SK-N-SH (cell line): ENCODE measurements around the gene FAM124A. TPM values are rescaled to one million over a fixed set of nuclear protein-coding genes. Genes with fewer than 3 reads are reported as not detected.

Experiments used
- CTCF ChIA-PET: fragments of 300-600, 350-600 bp; formaldehyde crosslinking; extraction: SDS; loops from one replicate; lab custom pipeline; 2021; lab: Yijun Ruan, JAX
- POLR2A ChIA-PET: fragments of 350-600 bp; sonication (Branson Sonifier 250); formaldehyde crosslinking; extraction: SDS; loops from one replicate; lab custom pipeline; 2020; ENCODE audit warnings: antibody characterized with exemption, inconsistent platforms; lab: Yijun Ruan, JAX
- DNase-seq: peaks from one replicate; pipeline ENCODE4 v3.0.0; 2012
- H2AFZ ChIP-seq: fragments of 200-600 bp; sonication (generic); 2 replicates; pipeline ENCODE4 v1.8.1; 2016; ENCODE audit warnings: antibody characterized with exemption, mild to moderate bottlenecking, low read depth
- H3F3A ChIP-seq: fragments of 200-600 bp; sonication (generic); replicated peaks from 2 replicates; pipeline ENCODE3; 2016; ENCODE audit warnings: antibody characterized with exemption, mild to moderate bottlenecking; ENCODE audit not compliant: insufficient read depth
- H3K27ac ChIP-seq, 2 experiments: fragments of 200-500 bp in 1 of 2; fragments of 200-600 bp in 1 of 2; sonication (Bioruptor generic) in 1 of 2; sonication (generic), shearing (Covaris generic) in 1 of 2; 2 replicates each; pipeline versions ENCODE4 v1.5.1 to v1.6.1; 2014 to 2016; ENCODE audit warnings: low read depth in 2 of 2, inconsistent platforms in 1 of 2, low read length in 1 of 2, mild to moderate bottlenecking in 1 of 2, mixed read lengths in 1 of 2
- H3K27me3 ChIP-seq: fragments of 200-600 bp; sonication (generic), shearing (Covaris generic); 2 replicates; pipeline ENCODE4 v1.6.1; 2016; ENCODE audit warnings: mixed run types; ENCODE audit not compliant: insufficient read depth
- H3K36me3 ChIP-seq, 2 experiments: fragments of 200-500 bp in 1 of 2; fragments of 200-600 bp in 1 of 2; sonication (Bioruptor generic) in 1 of 2; sonication (generic) in 1 of 2; replicated peaks in 1 of 2; 2 replicates each; pipeline versions ENCODE3 to v1.5.1; 2014 to 2016; ENCODE audit warnings: low read length in 1 of 2, mild to moderate bottlenecking in 1 of 2; ENCODE audit not compliant: insufficient read depth in 2 of 2, control insufficient read depth in 1 of 2
- H3K4me1 ChIP-seq, 2 experiments: fragments of 200-500 bp in 1 of 2; fragments of 200-600 bp in 1 of 2; sonication (Bioruptor generic) in 1 of 2; sonication (generic), shearing (Covaris generic) in 1 of 2; 2 replicates each; pipeline versions ENCODE4 v1.5.1 to v1.6.1; 2014 to 2016; ENCODE audit warnings: low read depth in 1 of 2, low read length in 1 of 2, mixed run types in 1 of 2; ENCODE audit not compliant: insufficient read depth in 2 of 2, control insufficient read depth in 1 of 2
- H3K4me2 ChIP-seq: fragments of 200-600 bp; sonication (generic), shearing (Covaris generic); 2 replicates; pipeline ENCODE4 v1.6.1; 2017; ENCODE audit warnings: mixed run types
- H3K4me3 ChIP-seq, 2 experiments: fragments of 200-500 bp in 1 of 2; fragments of 200-600 bp in 1 of 2; sonication (Bioruptor generic) in 1 of 2; sonication (generic), shearing (Covaris generic) in 1 of 2; 2 replicates each; pipeline versions ENCODE4 v1.5.1 to v1.8.1; 2014 to 2016; ENCODE audit warnings: low read depth in 2 of 2, inconsistent platforms in 1 of 2, low read length in 1 of 2, mild to moderate bottlenecking in 1 of 2, mixed read lengths in 1 of 2, moderate library complexity in 1 of 2
- H3K79me2 ChIP-seq: fragments of 200-600 bp; sonication (generic); 2 replicates; pipeline ENCODE4 v1.8.1; 2017; ENCODE audit warnings: mild to moderate bottlenecking; ENCODE audit not compliant: insufficient read depth
- H3K9ac ChIP-seq: fragments of 200-600 bp; sonication (generic); 2 replicates; pipeline ENCODE4 v1.6.1; 2017; ENCODE audit warnings: mixed run types
- H3K9me2 ChIP-seq: fragments of 200-600 bp; sonication (generic); 2 replicates; pipeline ENCODE4 v1.6.1; 2017; ENCODE audit warnings: mixed run types
- H3K9me3 ChIP-seq: fragments of 200-600 bp; sonication (generic); 2 replicates; pipeline ENCODE4 v1.6.1; 2017; ENCODE audit warnings: mixed run types, mild to moderate bottlenecking, moderate library complexity
- H4K20me1 ChIP-seq: fragments of 200-600 bp; sonication (generic); 2 replicates; pipeline ENCODE4 v1.6.1; 2017; ENCODE audit warnings: mild to moderate bottlenecking, mixed run types; ENCODE audit not compliant: insufficient read depth
- CHD2 ChIP-seq: fragments of 150-350 bp; IDR thresholded peaks from 2 replicates; pipeline ENCODE4 v1.6.1; 2018; ENCODE audit warnings: low read length; ENCODE audit not compliant: partially characterized antibody
- ELF1 ChIP-seq: IDR thresholded peaks from 2 replicates; pipeline ENCODE4 v1.4.0; 2012
- EZH2phosphoT487 ChIP-seq: fragments of 200-600 bp; sonication (generic); IDR thresholded peaks from 2 replicates; pipeline ENCODE4 v1.6.1; 2017; ENCODE audit warnings: low read depth, mixed run types, mild to moderate bottlenecking, antibody characterized with exemption, moderate library complexity, borderline replicate concordance
- FOXJ3 ChIP-seq: sonication (generic); formaldehyde crosslinking; IDR thresholded peaks from 2 replicates; pipeline ENCODE4 v1.5.1; 2020; ENCODE audit warnings: mild to moderate bottlenecking, missing genetic modification reagents
- FOXM1 ChIP-seq: IDR thresholded peaks from 2 replicates; pipeline ENCODE4 v1.4.0; 2012; ENCODE audit warnings: low read depth, mild to moderate bottlenecking
- GABPA ChIP-seq: IDR thresholded peaks from 2 replicates; pipeline ENCODE4 v1.4.0; 2012; ENCODE audit warnings: low read depth, mild to moderate bottlenecking
- GATA2 ChIP-seq: sonication (generic); formaldehyde crosslinking; IDR thresholded peaks from 2 replicates; pipeline ENCODE4 v1.5.0; 2020; ENCODE audit warnings: mild to moderate bottlenecking, missing genetic modification reagents
- IRF3 ChIP-seq: fragments of 150-350 bp; IDR thresholded peaks from 2 replicates; pipeline ENCODE4 v1.6.1; 2016; ENCODE audit warnings: mild to moderate bottlenecking, low read depth, low read length
- MXI1 ChIP-seq: IDR thresholded peaks from 2 replicates; pipeline ENCODE4 v1.6.1; 2012; ENCODE audit warnings: mild to moderate bottlenecking, low read depth, low read length, improper control_type of control experiment
- NFIC ChIP-seq: IDR thresholded peaks from 2 replicates; pipeline ENCODE4 v1.4.0; 2012; ENCODE audit warnings: borderline replicate concordance
- NRF1 ChIP-seq: IDR thresholded peaks from 2 replicates; pipeline ENCODE4 v1.6.1; 2012; ENCODE audit warnings: low read depth, mild to moderate bottlenecking, low read length
- POLR2AphosphoS5 ChIP-seq: IDR thresholded peaks from 2 replicates; pipeline ENCODE4 v1.6.1; 2012; ENCODE audit warnings: low read depth, low read length
- RAD21 ChIP-seq: IDR thresholded peaks from 2 replicates; pipeline ENCODE4 v1.6.1; 2012; ENCODE audit warnings: mild to moderate bottlenecking, low read length
- RCOR1 ChIP-seq: fragments of 150-350 bp; IDR thresholded peaks from 2 replicates; pipeline ENCODE4 v1.6.1; 2017; ENCODE audit warnings: antibody characterized with exemption, low read length
- REST ChIP-seq: IDR thresholded peaks from 2 replicates; pipeline ENCODE4 v1.6.1; 2012; ENCODE audit warnings: mild to moderate bottlenecking, low read depth, low read length, moderate library complexity
- RFX5 ChIP-seq: IDR thresholded peaks from 2 replicates; pipeline ENCODE4 v1.6.1; 2012; ENCODE audit warnings: mild to moderate bottlenecking, improper control_type of control experiment, low read length
- RXRA ChIP-seq: IDR thresholded peaks from 2 replicates; pipeline ENCODE4 v1.4.0; 2012; ENCODE audit warnings: low read depth, mild to moderate bottlenecking, borderline replicate concordance
- SIN3A ChIP-seq: IDR thresholded peaks from 2 replicates; pipeline ENCODE4 v1.6.1; 2012; ENCODE audit warnings: low read depth, mild to moderate bottlenecking, low read length, moderate library complexity, borderline replicate concordance
- SMC3 ChIP-seq: IDR thresholded peaks from 2 replicates; pipeline ENCODE4 v1.6.1; 2012; ENCODE audit warnings: low read depth, low read length, improper control_type of control experiment
- YY1 ChIP-seq: IDR thresholded peaks from 2 replicates; pipeline ENCODE4 v1.4.0; 2012; ENCODE audit warnings: low read depth, mild to moderate bottlenecking
- WGBS: methylation state at CpG from one replicate; pipeline ENCODE4 v1.1.6; 2017; ENCODE audit warnings: low lambda C conversion rate; 5-methylcytosine and 5-hydroxymethylcytosine counted together
- polyA plus RNA-seq, 3 experiments: library from polyadenylated mRNA; depleted of rRNA; stranded (reverse); fragments of >200 nt; gene quantifications; 2 replicates each; pipeline ENCODE4 v1.2.3, GENCODE V29; 2012
- TF ChIP-seq, protein P1 (sequence below): fragments of 200-600 bp; sonication (generic); IDR thresholded peaks from 2 replicates; pipeline ENCODE4 v1.6.1; 2017; ENCODE audit warnings: antibody characterized with exemption, mild to moderate bottlenecking, moderate library complexity
- TF ChIP-seq, protein P2 (sequence below): IDR thresholded peaks from 2 replicates; pipeline ENCODE4 v1.4.0; 2012; ENCODE audit warnings: low read depth, borderline replicate concordance
- TF ChIP-seq, protein P3 (sequence below): fragments of 150-350 bp; IDR thresholded peaks from 2 replicates; pipeline ENCODE4 v1.6.1; 2017; ENCODE audit warnings: antibody characterized with exemption, low read length, low read depth, borderline replicate concordance
- TF ChIP-seq, protein P4 (sequence below): IDR thresholded peaks from 2 replicates; pipeline ENCODE4 v1.4.0; 2012; ENCODE audit warnings: low read depth

Gene FAM124A
- polyA plus RNA-seq, 1 of the 3 experiments (the other 2 are of a cell fraction): 1.5 TPM

GRCh38 chr13:51246418-51247277 lies 24.4 kb downstream of the FAM124A start:
- Histone ChIP-seq H3F3A (peaks cover 4% of the 10 kb centered on the region), H3K9me3 (no peaks in the 10 kb centered on the region), H3K9me2 (no peaks in the 10 kb centered on the region), H2AFZ (no peak overlapping the region), H3K27ac (peak overlapping the region; percentile 15 to 85; a peak in 3 of 4 replicates), H3K4me1 (peaks cover 0 to 26% of the 10 kb centered on the region in 2 experiments; a peak in 2 of 4 replicates), H3K36me3 (no peaks in the 10 kb centered on the region), H3K27me3 (no peaks in the 10 kb centered on the region), H3K4me2 (peak overlapping the region; percentile 57; the same call in 1 of the 2 replicates), H4K20me1 (no peaks in the 10 kb centered on the region), H3K79me2 (no peaks in the 10 kb centered on the region), H3K4me3 (peak overlapping the region in 1 of 2 experiments; percentile 19; a peak in 1 of 4 replicates), H3K9ac (no peak overlapping the region)
- 35% methylated on average over 16 of the region's 17 CpGs for WGBS
- CTCF ChIA-PET: interaction anchor here (1.0 to 6.2 kb wide), 13 partner anchors 8 to 551 kb away, joined by 3 to 31 read pairs (median 4); partner anchors contain the start of gene FAM124A
- peak; percentile 80 for DNase-seq
- POLR2A ChIA-PET: interaction anchor here (0.9 to 1.1 kb wide), 2 partner anchors 23 to 207 kb away, joined by 3 to 8 read pairs; no protein-coding TSS in a partner anchor
- TF ChIP-seq SIN3A: no peak
- TF ChIP-seq NRF1: no peak
- TF ChIP-seq FOXJ3 (CRISPR knock-in tag): peak; percentile 54; the same call in 1 of the 2 replicates
- no peak for TF ChIP-seq YY1
- TF ChIP-seq MXI1: peak; percentile 51
- no peak for TF ChIP-seq EZH2phosphoT487
- TF ChIP-seq IRF3: no peak
- peak; percentile 30 for TF ChIP-seq NFIC
- TF ChIP-seq ELF1: no peak
- TF ChIP-seq, protein P1, sequence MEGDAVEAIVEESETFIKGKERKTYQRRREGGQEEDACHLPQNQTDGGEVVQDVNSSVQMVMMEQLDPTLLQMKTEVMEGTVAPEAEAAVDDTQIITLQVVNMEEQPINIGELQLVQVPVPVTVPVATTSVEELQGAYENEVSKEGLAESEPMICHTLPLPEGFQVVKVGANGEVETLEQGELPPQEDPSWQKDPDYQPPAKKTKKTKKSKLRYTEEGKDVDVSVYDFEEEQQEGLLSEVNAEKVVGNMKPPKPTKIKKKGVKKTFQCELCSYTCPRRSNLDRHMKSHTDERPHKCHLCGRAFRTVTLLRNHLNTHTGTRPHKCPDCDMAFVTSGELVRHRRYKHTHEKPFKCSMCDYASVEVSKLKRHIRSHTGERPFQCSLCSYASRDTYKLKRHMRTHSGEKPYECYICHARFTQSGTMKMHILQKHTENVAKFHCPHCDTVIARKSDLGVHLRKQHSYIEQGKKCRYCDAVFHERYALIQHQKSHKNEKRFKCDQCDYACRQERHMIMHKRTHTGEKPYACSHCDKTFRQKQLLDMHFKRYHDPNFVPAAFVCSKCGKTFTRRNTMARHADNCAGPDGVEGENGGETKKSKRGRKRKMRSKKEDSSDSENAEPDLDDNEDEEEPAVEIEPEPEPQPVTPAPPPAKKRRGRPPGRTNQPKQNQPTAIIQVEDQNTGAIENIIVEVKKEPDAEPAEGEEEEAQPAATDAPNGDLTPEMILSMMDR: no peak
- TF ChIP-seq FOXM1: no peak
- TF ChIP-seq, protein P2, sequence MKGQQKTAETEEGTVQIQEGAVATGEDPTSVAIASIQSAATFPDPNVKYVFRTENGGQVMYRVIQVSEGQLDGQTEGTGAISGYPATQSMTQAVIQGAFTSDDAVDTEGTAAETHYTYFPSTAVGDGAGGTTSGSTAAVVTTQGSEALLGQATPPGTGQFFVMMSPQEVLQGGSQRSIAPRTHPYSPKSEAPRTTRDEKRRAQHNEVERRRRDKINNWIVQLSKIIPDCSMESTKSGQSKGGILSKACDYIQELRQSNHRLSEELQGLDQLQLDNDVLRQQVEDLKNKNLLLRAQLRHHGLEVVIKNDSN: no peak
- TF ChIP-seq GABPA: no peak
- TF ChIP-seq GATA2 (CRISPR knock-in tag): no peak
- TF ChIP-seq, protein P3, sequence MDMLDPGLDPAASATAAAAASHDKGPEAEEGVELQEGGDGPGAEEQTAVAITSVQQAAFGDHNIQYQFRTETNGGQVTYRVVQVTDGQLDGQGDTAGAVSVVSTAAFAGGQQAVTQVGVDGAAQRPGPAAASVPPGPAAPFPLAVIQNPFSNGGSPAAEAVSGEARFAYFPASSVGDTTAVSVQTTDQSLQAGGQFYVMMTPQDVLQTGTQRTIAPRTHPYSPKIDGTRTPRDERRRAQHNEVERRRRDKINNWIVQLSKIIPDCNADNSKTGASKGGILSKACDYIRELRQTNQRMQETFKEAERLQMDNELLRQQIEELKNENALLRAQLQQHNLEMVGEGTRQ: no peak
- peak; percentile 56; the same call in 1 of the 2 replicates for TF ChIP-seq RCOR1
- TF ChIP-seq CHD2: no peak
- no peak for TF ChIP-seq RFX5
- TF ChIP-seq RAD21: no peak
- TF ChIP-seq POLR2AphosphoS5: no peak
- no peak for TF ChIP-seq RXRA
- no peak for TF ChIP-seq REST
- TF ChIP-seq, protein P4, sequence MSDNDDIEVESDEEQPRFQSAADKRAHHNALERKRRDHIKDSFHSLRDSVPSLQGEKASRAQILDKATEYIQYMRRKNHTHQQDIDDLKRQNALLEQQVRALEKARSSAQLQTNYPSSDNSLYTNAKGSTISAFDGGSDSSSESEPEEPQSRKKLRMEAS: no peak
- TF ChIP-seq SMC3: no peak
